Stimulated activated CD4-positive, alpha-beta T cell treated with anti-CD3 and anti-CD28 coated beads, Interleukin-1b, Interleukin-23, amount 100 ng/mL, for 4 hours (primary cell): ENCODE data around the gene OR2T8.

Experiments
- DNase-seq, 2 donors: peaks; one replicate each; pipeline ENCODE4 v3.0.0-alpha.2; 2020; ENCODE audit warnings: low read depth in 2 of 2

OR2T8 gene

GRCh38 chr1:247962911-247963588 is 43.0 kb downstream of the OR2T8 start:
- DNase-seq: no peak

GRCh38 chr1:247964933-247965332 is 44.9 kb downstream of the OR2T8 start, which contains the start of gene OR2AK2:
OR2AK2 (plus strand) TSS chr1:247965233; CDS start chr1:247965377, 144 bp downstream.
- DNase-seq: no peak

- no peak for DNase-seq
These were observed 46.6 kb downstream of the OR2T8 start for GRCh38 chr1:247966532-247967204.
